Mucosa of descending colon (tissue), 3 donors: Measurements from ENCODE around the gene QSOX1. TPM values are rescaled to one million over a fixed set of nuclear protein-coding genes. Genes with fewer than 3 reads are reported as not detected.

Source experiments
- ATAC-seq: fragments of 200-7000 bp; cut with Tn5 transposase; one replicate; pipeline ENCODE4 v1.9.1; 2020; ENCODE audit warnings: mild to moderate bottlenecking, moderate library complexity
- DNase-seq, 3 donors: peaks; one replicate each; pipeline ENCODE4 v3.0.0-alpha.2; 2020
- H3K36me3 ChIP-seq: fragments of 200-600 bp; one replicate; pipeline ENCODE4 v1.8.0; 2021; ENCODE audit warnings: low read depth, mild to moderate bottlenecking
- H3K4me1 ChIP-seq: fragments of 200-600 bp; one replicate; pipeline ENCODE4 v1.8.0; 2021; ENCODE audit warnings: low read depth, mild to moderate bottlenecking
- H3K4me3 ChIP-seq: fragments of 200-600 bp; one replicate; pipeline ENCODE4 v1.8.0; 2021; ENCODE audit warnings: mild to moderate bottlenecking
- H3K9me3 ChIP-seq: fragments of 200-600 bp; one replicate; pipeline ENCODE4 v1.8.0; 2021; ENCODE audit warnings: mild to moderate bottlenecking
- CTCF ChIP-seq: fragments of 200-600 bp; IDR thresholded peaks from one replicate; pipeline ENCODE4 v1.8.0; 2022; ENCODE audit warnings: antibody characterized with exemption, mild to moderate bottlenecking
- intact Hi-C, 2 donors: fragments of 100-400 bp; cut with DNase I in 1 of 2; cut with micrococcal nuclease in 1 of 2; formaldehyde crosslinking; loops; one replicate each; pipeline versions ENCODE4 v1.11.0 to v1.11.1; 2022; cut with DNase I, micrococcal nuclease
- total RNA-seq, 3 donors: library from RNA; stranded (reverse); fragmentation: NEBNext Ultra II Directional in 2 of 3; extraction: Animal tissue kit (Norgen Biotek cat#: 25700) in 2 of 3; gene quantifications; one replicate each; pipeline versions ENCODE4 v1.2.1 to v1.2.4, GENCODE V29; 2021 to 2023
- donor health status: DM: no; HTN: no; CAD: no; lungs with moderate emphysema.
- donor health status: DM: no; HTN: no; CAD: no.
- donor health status: DM: no; HTN: yes; CAD: no.

Gene QSOX1
- total RNA-seq, 3 donors from 2014 or later, result 96.4 to 260 (median 185) TPM

GRCh38 chr1:180193141-180194047 lies 38.7 kb downstream of the QSOX1 start:
- Histone ChIP-seq H3K36me3 (peaks cover 2% of the 10 kb centered on the region), H3K4me3 (no peak overlapping the region), H3K4me1 (peaks cover 5% of the 10 kb centered on the region), H3K9me3 (no peaks in the 10 kb centered on the region)
- DNase-seq (peak in 2 of 3 donors; percentile 47 to 69), ATAC-seq (peak; percentile 70)
- intact Hi-C loops, result no loop called here
- TF ChIP-seq CTCF, result no peak

GRCh38 chr1:180194048-180194425 lies 39.4 kb downstream of the QSOX1 start:
- no peak for TF ChIP-seq CTCF
- DNase-seq, result no peak
- peaks cover 5% of the 10 kb centered on the region for H3K4me1 ChIP-seq
- intact Hi-C loops, result no loop called here
- H3K36me3 ChIP-seq, result peaks cover 2% of the 10 kb centered on the region
- H3K9me3 ChIP-seq, result no peaks in the 10 kb centered on the region
- no peak for ATAC-seq
- no peak overlapping the region for H3K4me3 ChIP-seq

- Histone ChIP-seq H3K9me3 (no peaks in the 10 kb centered on the region), H3K4me3 (no peak overlapping the region), H3K36me3 (peaks cover 2% of the 10 kb centered on the region), H3K4me1 (peaks cover 5% of the 10 kb centered on the region)
- intact Hi-C loops, result no loop called here
- TF ChIP-seq CTCF, result no peak
- DNase-seq, result peak in 1 of 3 donors; percentile 11
- peak; percentile 37 for ATAC-seq
Observed at GRCh38 chr1:180194546-180195207, 40.0 kb downstream of the QSOX1 start.

GRCh38 chr1:180195401-180195800 lies 40.7 kb downstream of the QSOX1 start:
- Histone ChIP-seq H3K4me1 (peaks cover 5% of the 10 kb centered on the region), H3K4me3 (no peak overlapping the region), H3K36me3 (peaks cover 2% of the 10 kb centered on the region), H3K9me3 (no peaks in the 10 kb centered on the region)
- TF ChIP-seq CTCF, result no peak
- intact Hi-C loops, result no loop called here
- ATAC-seq (no peak), DNase-seq (no peak)

GRCh38 chr1:180195916-180196315 lies 41.2 kb downstream of the QSOX1 start:
- DNase-seq (no peak), ATAC-seq (no peak)
- Histone ChIP-seq H3K4me1 (peaks cover 5% of the 10 kb centered on the region), H3K9me3 (no peaks in the 10 kb centered on the region), H3K4me3 (no peak overlapping the region), H3K36me3 (peaks cover 2% of the 10 kb centered on the region)
- intact Hi-C loops, result no loop called here
- no peak for TF ChIP-seq CTCF
